IPS-18c (cell line): ENCODE results near the gene KLHDC8A.
A peak's percentile ranks its signal among the peaks of the same experiment; 100 is the strongest.

ENCODE experiments used
- H3K4me3 ChIP-seq: 2 replicates; pipeline ENCODE4 v1.7.0; 2013; ENCODE audit warnings: low read depth, mild to moderate bottlenecking, low read length, moderate library complexity; ENCODE audit not compliant: insufficient read depth
- H3K9me3 ChIP-seq: one replicate; pipeline ENCODE4 v1.6.1; 2013; ENCODE audit warnings: mild to moderate bottlenecking, low read length, moderate library complexity; ENCODE audit not compliant: control insufficient read depth, insufficient read depth

The KLHDC8A gene

DNA sequence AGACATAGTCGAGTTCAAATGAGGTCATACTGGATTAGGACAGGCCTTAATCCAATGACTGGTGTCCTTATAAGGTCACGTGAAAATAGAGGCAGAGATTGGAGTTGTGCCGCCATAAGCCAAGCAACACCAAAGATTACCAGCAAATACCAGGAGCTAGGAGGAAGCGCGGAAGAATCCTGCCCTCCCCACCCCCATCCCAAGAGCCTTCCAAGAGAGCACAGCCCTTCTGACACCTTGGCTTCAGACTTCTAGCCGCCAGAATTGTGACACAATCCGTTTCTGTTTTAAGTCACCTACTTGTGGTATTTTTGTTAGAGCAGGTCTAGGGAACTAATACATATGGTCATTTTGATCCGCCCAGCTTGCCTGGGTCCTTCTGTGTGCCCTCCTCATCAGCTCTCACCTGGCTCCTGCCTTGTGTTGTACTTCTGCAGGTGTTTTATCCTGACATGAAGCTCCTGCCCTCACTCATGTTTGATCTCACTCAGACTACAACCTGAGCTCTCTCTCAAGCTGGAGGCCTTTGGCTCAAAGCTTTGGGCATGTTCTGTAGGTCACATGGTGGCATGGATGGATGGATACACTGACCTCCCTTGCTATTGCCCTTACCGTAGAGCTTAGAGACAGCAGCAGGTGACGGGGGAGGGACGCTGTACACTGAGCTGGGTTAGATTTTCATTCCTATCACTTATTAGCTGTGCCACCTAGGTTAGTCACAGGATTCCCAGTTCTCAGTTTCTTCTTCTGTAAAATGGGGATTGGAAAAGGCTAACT, 24.5 kb downstream of the KLHDC8A start:
- Histone ChIP-seq H3K4me3 (no peak overlapping the region), H3K9me3 (no peaks in the 10 kb centered on the region)

DNA sequence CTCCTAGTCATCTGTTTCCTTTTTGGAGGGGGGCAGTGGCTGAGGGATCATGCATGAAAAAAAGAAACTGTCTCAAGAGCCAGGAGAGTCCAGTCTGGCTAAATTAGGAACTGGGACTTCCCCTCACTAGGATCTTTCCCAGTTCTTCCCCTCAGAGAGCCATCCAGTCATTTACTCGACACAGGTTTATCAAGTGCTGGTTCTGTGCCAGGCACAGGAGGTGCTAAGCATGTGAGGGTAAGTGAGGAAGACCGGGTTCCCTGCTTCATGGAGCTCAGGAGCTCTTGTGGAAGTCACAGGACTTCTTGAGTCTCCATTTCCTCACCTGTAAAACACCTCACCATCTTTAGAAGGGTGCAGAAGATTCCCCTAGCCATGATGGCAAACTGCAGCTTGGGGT, 26.6 kb downstream of the KLHDC8A start:
- no peak overlapping the region for H3K4me3 ChIP-seq
- H3K9me3 ChIP-seq: no peaks in the 10 kb centered on the region

DNA sequence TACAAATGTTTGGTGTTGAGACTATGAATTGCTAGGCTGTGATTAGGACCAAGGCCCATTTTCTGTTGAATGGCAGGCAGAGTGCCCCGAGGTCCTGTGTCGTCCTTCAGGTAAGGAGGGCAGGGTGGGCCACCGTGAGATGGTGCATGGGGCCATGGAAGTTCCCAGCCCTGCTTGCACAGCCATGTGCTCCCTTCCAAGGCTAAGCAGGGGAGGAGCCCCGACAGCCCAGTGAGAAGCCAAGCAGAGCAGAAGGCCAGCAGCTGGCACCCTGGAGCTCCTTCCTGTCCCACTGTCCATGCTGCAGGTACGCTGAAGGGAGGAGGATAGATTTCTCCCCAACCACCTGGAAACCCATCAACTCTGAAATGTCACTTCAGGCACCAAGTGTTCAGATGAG, 27.0 kb downstream of the KLHDC8A start:
- no peak overlapping the region for H3K4me3 ChIP-seq

DNA sequence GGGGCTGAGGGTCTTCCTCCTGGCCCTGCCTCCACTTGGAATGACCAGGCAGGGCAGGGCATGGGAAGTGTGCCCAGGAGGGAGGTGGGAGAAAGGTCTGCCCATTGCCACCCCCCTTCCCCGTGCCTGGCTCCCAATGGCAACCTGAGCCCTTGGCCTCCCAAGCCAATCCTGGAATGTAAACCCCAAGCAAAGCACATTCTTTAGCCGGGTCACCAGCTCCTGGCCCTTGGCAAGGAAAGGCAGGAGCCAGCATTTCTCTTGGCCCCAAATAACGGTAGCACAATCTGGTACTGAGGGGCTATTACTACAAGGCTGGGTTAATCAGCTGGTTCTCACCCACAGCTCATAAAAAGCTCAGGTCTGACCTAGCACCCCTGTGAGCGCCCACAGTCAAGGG, 28.2 kb downstream of the KLHDC8A start:
- Histone ChIP-seq H3K9me3 (no peaks in the 10 kb centered on the region), H3K4me3 (no peak overlapping the region)

More for the DNA sequence above, 27.0 kb downstream of the KLHDC8A start:
- H3K9me3 ChIP-seq: no peaks in the 10 kb centered on the region

DNA sequence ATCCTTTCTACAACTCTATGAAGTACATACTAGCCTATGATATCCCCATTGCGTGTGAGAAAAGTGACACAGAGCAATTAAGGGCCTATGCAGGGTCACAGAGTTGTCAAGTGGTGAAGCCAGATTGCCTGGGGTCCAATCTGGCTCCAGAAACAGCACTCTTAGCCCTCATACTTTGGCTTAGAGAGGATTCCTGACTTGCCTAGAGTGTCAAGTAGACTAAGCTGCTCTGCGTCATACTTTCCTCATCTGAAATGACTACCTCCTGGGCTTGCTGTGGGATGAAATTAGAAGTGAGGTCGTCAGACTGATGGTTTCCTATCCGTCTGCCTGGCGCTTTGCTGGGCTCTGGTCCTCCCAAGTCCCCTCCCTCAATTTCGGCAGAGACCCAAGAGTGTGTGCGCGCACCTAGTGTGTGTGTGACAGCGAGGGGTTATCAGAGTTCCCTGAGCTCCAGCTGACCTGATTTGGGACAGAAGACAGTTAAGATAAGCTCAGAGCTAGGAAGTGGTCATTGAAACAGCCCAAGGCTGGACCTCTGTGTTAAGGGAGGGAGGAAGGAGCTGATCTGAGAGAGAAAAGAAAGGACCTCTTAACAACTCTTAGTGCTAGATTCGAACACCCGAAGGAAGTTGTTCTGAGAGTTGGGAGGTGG, 29.8 kb downstream of the KLHDC8A start:
- Histone ChIP-seq H3K9me3 (no peaks in the 10 kb centered on the region), H3K4me3 (no peak overlapping the region)

DNA sequence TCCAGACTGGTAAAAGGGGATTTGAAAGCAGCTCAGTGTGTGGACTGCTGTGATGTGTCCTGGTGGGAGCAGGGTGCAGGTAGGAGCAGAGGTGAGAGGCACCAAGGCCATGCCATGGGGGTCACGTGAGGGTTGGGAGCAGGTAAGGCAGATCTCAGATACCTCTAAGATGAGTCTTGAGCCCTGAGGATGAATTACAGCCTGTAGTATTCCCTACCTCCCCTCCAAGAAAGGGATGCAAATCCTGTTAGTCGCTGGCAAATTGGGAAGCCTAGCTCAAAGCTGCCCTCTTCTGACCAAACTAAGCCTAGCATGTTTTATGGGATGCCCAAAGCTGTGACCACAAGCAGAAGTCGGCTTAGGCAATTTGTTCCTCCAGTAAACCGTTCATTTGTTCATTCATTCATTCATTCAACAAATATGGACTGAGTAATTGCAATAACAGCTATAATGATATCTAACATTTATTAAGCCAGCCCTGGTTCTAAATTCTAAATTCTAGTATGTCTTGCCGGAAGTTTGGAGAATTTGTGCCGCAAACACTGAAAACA, 31.3 kb downstream of the KLHDC8A start:
- Histone ChIP-seq H3K4me3 (no peak overlapping the region), H3K9me3 (no peaks in the 10 kb centered on the region)

DNA sequence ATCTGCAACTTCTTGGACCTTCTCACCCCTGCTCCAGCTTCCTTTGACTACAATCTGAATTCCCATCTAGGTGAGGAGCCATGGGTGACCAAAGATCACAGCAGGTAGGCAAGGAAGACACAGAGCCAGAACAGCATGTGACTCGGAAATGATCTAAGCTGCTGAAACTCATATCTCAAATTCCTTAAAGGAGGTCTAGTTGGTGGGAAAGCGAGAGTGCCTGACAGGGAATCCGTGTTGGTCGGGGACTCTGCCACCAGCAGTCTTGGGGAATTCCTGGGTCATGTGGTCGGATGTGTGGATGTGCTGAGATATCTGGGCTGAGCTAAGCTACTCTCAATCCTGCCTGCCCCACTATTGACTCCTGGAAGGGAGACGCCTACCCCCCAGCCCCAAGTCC, 31.9 kb downstream of the KLHDC8A start:
- no peak overlapping the region for H3K4me3 ChIP-seq

DNA sequence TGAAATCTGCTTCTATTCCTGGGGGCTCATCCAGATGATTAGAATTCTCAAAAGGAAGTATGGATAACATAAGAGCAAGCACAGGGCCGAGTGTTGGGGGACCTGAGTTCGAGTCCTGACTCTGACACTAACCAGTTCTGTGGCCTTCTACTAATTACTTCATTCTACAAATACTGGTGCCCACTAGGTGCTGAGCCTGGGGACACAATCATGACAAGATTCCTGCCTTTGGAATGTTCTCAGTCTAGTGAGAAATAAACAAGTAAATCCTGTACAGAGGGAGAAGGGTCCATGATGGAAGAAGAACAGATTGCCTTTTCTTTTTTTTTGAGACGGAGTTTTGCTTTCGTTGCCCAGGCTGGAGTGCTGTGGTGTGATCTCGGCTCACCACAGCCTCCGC, 32.9 kb downstream of the KLHDC8A start:
- no peaks in the 10 kb centered on the region for H3K9me3 ChIP-seq
- H3K4me3 ChIP-seq: no peak overlapping the region

More for the DNA sequence above, 31.9 kb downstream of the KLHDC8A start:
- no peaks in the 10 kb centered on the region for H3K9me3 ChIP-seq

DNA sequence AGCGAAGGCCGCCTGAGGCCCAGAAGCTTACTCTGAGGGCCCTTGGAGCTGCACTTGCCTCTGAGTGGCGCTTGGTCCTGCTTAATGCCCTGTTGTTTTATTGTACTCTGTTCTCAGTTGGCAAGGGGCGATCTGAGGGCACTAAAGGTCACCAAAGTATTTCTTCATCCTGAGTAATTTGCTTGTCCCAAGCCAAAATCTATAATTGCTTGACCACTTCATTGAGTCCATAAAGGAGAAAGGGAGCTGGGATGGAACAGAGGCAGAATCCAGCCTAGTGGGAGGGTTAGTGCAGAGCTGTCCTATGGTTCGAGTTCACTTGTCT, 34.8 kb downstream of the KLHDC8A start:
- Histone ChIP-seq H3K9me3 (no peaks in the 10 kb centered on the region), H3K4me3 (no peak overlapping the region)

DNA sequence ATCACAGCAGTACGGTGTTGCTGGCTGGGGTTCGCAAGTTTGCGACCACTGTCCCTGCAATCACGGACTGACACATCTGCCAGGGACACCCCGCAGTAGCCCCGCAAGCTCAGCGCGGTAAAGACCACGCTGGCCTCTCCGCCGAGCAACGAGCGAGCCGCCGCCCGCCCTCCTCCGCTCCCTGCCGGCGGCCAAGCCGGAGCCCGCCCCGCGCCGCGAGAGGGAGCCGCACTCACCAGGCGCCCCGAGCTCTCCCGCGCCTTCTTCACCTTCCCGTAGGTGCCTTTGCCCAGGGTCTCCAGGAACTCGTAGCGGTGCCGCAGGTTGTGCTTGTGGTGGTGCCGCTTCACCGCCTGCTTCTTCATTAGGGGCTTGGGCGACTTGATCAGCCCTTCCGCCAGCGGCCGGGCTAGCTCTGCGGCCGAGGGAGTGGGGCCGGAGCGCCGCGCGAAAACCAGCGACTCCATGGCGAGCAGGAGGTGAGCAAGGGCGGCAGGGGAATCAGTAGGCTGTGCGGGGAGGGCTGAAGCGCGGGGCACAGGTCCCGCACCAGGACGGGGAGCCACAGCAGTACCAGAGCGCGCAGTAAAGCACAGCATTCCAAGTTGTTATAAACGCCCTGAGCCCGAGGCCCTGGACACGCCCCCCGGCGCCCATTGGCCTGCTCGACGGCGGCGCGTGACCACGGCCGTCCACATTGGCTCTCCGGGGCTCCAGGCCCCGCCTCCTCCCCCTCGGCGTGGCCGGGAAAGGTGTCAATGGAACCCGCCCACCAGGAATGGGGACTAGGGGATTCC, 35.4 kb downstream of the KLHDC8A start, which contains the start of gene NUAK2:
NUAK2 (minus strand) TSS at position 584 of the 797 bp plus-strand sequence; CDS start at position 467, 117 bp downstream.
- H3K4me3 ChIP-seq: peak within 1 kb of the TSS; percentile 73
- H3K9me3 ChIP-seq: no peaks in the 10 kb centered on the region

DNA sequence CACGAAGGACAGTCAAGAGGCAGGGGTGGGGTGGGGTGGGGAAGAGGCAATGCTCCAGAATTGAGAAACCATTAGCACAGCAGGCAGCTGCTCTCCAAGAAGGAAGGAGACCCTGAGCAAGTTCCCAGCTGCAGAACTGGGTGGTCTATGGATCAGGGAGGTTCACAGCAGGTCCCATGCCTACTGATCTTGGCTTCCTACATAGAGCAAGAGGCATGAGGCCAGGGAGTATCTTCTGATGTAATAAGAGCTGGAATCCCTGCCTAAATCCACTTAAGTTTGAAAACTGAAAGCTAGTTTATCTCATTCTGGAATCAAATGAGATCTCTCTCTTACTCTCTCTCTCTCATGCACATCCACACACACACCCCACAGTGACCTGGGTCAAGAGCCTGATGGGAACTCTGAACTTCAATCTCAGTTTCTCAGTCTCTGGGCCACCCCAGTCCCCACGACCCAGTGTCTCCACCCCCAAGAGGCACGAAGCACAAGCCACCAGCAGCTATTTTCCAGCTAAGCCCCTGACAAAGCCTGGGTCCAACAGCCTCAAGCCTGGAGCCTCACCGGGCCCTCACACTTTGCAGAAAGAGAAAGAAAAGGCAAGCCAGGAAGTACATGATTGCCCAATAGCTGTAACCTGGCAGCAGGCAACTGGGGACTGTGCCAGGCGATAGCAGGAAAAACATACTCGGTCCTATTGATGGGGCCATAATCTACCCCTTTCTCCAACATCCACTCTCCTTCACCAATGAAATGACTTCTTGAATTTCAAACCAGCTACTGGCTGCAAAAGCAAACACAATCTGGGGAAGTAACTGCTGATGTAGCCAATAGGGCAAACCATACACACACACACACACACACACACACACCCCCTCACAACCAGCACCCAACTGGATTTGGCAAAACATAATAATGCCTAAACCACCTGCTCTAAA, 37.4 kb downstream of the KLHDC8A start:
- Histone ChIP-seq H3K4me3 (peak overlapping the region; percentile 46), H3K9me3 (no peaks in the 10 kb centered on the region)

DNA sequence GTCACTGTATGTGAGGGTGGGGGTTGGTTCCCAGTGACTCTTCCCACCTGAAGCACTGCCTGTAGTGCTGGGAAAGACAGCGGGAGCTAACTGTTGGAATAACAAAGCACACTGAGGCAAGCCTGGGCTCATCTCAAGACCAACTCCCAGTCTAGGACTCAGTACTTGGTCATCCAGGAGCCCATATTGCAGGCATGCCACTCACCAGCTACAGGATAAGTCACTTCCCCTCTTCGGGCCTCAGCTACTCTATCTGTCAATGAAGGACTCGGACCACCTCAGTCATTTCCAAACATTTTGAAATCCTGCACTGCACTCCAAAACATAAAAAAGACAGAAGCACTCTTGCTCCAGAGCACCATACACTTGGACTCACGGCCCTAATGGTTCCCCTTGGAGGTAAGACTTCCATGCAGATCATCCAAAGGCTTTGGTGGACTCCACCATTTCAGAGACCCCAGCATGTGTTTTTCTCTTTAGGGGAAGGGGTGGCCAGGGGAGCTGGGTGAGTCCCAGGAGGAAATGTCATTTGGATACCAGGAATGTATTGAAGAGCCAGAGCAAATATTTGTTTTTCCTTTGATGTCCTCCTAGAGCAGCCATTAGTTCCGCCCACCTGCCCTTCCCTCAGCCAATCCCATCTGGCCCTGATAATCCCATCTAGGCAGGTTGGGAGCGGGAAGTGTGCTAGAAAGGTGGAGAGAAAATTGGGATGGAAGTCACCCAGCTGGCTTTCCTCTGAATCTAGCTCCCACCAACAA, 38.3 kb downstream of the KLHDC8A start:
- peak overlapping the region; percentile 46; the same call in 1 of the 2 replicates for H3K4me3 ChIP-seq

DNA sequence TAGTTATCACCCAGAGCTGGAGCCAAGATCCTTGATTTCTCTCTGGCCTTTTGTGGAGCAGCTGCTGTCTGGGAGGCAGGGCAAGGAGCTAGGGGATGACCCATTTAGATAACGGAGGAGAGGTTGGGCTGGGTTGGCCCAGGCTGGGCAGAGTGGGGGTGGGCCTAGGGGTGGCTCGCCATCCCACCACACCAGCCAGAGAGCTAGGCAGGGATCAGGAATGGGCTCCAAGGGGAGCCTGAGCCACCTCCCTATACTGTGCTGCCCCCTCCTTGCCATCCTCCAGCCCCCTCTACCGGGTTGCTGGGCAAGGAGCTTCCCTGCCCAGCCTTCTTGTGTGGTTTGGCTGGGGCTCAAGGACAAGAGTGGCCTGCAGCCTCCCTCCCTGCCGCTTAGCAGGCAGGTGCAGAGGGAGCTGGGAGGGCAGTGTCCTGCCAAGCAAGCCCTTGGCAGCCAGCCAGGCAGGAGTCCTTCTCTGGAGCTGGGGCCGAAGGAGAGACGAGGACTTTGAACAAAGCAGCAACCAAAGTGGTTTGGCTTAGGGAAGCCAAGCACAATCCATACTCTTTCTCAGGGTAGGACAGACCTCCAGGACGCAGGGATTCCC, 39.3 kb downstream of the KLHDC8A start:
- H3K9me3 ChIP-seq: no peaks in the 10 kb centered on the region

More for the DNA sequence above, 38.3 kb downstream of the KLHDC8A start:
- H3K9me3 ChIP-seq: no peaks in the 10 kb centered on the region

DNA sequence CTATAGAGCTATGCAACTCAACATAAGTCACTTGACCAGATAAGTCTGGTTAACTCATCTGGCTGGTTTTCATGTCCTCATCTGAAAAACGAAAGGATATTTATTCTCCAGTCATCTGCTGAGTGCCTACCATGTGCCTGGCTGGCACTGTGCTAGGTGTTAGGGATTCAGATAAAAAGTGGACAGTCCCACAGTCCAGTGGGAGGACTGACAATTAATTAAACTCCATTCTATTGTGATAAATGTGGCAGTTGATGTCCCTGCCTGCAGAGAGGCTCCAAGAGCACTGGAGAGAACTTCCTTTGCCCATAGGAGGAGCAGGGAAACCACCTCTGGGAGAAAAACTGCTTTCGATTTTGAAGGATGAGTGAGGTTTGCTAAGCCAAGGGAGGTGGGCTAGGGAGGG, 40.6 kb downstream of the KLHDC8A start:
- no peaks in the 10 kb centered on the region for H3K9me3 ChIP-seq
- H3K4me3 ChIP-seq: no peak overlapping the region

More for the DNA sequence above, 39.3 kb downstream of the KLHDC8A start:
- H3K4me3 ChIP-seq: no peak overlapping the region

DNA sequence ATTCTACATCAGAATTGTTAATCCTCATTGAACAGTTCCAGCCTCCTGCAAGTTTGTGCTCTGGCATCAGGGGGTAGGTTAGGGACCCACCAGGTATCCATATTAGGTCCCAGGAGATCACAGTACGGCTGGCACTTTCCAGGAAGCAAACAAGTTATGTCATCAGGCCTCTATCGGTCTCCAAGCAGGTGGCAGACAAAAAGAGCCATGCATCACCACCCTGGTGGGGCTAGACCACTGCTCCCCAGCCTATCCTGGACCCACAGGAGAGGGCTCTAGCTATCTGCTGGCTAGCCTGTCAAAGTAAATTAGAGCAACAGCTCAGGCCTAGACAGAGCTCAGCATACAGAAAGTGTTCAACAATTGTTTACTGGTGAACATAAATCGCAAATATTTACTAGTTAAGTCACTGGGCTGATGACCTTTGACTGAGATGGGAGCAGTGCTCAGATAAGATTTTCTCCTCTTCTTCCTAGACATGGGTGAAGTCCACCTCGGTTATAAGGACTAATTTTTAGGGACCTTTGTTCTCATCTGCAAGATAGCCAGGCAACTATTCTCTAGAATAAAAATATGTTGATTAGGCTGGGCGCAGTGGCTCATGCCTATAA, 41.6 kb downstream of the KLHDC8A start:
- H3K9me3 ChIP-seq: no peaks in the 10 kb centered on the region
- no peak overlapping the region for H3K4me3 ChIP-seq
